Measurements from ENCODE around the gene RFT1.

DNA sequence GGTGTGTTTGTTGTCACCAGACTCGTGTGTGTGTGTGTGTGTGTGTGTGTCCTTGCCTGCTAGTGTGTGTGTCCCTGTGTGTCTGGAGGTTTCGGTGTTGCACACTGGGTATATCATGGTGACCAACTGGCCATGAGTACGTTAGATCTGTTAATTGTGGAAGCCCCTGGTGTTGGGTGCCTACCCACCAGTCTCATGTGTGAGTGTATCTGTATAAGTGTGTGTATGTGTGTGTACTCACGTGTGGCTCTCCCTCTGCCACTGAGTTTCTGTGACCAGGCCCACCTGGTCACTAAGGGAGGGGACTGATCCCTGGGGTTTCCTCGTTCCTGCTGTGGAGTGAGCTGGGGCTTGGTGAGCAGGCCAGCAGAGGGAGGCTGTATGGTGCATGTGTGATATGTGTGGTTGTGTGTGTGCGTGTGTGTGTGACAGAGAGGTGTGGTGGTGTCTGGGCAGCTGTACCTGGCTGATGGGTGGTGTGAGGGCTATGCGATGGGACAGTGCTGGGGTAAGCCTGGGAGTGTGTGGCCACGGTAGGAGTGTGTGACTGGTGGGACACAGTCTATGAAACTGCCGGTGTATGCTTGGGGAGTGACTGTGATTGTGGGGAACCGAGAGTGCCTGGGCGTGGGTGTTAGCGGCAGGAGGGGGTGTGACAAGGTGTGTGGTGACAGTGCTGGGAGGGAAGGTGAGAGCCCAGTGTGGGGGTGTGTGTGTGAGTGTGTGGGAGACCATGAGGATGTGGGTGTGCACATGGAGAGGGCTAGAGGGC is 32.6 kb upstream of the RFT1 start:
- TF ChIP-seq, protein P1, sequence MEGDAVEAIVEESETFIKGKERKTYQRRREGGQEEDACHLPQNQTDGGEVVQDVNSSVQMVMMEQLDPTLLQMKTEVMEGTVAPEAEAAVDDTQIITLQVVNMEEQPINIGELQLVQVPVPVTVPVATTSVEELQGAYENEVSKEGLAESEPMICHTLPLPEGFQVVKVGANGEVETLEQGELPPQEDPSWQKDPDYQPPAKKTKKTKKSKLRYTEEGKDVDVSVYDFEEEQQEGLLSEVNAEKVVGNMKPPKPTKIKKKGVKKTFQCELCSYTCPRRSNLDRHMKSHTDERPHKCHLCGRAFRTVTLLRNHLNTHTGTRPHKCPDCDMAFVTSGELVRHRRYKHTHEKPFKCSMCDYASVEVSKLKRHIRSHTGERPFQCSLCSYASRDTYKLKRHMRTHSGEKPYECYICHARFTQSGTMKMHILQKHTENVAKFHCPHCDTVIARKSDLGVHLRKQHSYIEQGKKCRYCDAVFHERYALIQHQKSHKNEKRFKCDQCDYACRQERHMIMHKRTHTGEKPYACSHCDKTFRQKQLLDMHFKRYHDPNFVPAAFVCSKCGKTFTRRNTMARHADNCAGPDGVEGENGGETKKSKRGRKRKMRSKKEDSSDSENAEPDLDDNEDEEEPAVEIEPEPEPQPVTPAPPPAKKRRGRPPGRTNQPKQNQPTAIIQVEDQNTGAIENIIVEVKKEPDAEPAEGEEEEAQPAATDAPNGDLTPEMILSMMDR (conservative IDR thresholded peaks at IDR 0.05; ENCODE audit: low read depth in 2 of 2), result no peak
- no peak for TF ChIP-seq POLR2AphosphoS5 (IDR thresholded peaks at IDR 0.05; ENCODE audit: low read depth)
- TF ChIP-seq EZH2 (IDR thresholded peaks at IDR 0.05; ENCODE audit: low read depth, unreplicated experiment), result no peak
